ENCODE results near the gene CRY2. TPM values are rescaled to one million over a fixed set of nuclear protein-coding genes. Genes with fewer than 3 reads are reported as not detected.
A peak's percentile ranks its signal among the peaks of the same experiment; 100 is the strongest.
"Not testable (repeated sequence)": the region's sequence is repeated elsewhere in the genome, so short reads cannot be mapped to it uniquely, and the experiment has no call there.

Gene CRY2
- total RNA-seq, 5 donors from 2014 or later (not counting 1 experiment from before 2014, with no cell fraction given): 54.0 to 198 (median 63.5) TPM

GRCh38 chr11:45833761-45834160 is 13.5 kb upstream of the CRY2 start:
- H3K4me3 Mint-ChIP-seq: peak overlapping the region in 1 of 3 donors; percentile 46

GRCh38 chr11:45834298-45834756 is 12.9 kb upstream of the CRY2 start:
- ChIA-PET CTCF (interaction anchor here (1.1 to 1.8 kb wide), 2 partner anchors 9 kb away, joined by 5 to 6 read pairs; no protein-coding TSS in a partner anchor), POLR2A (interaction anchor here in 1 of 2 donors (0.7 to 0.9 kb wide), 2 partner anchors 10 to 16 kb away, joined by 4 to 10 read pairs; no protein-coding TSS in a partner anchor)
- Mint-ChIP-seq H3K4me1 (peaks cover 11 to 14% (median 12%) of the 10 kb centered on the region in 3 donors), H3K4me3 (peak overlapping the region in 1 of 3 donors; percentile 46), H3K36me3 (no peaks in the 10 kb centered on the region), H3K27me3 (no peaks in the 10 kb centered on the region), H3K9me3 (no peaks in the 10 kb centered on the region), H3K27ac (peak overlapping the region in 1 of 2 donors; percentile 57)
- Histone ChIP-seq H3K4me3 (ENCODE audit: control insufficient read depth in 1 of 2, extremely low read depth in 1 of 2, low read length in 1 of 2) (no peak overlapping the region), H3K27me3 (replicated peaks in 1 of 2; ENCODE audit: control insufficient read depth in 2 of 2, extremely low read depth in 1 of 2, insufficient read depth in 2 of 2, low read length in 1 of 2) (peaks cover 0 to 7% of the 10 kb centered on the region in 2 experiments), H3K36me3 (ENCODE audit: control insufficient read depth in 2 of 2, extremely low read depth in 1 of 2, insufficient read depth in 1 of 2, low read length in 1 of 2) (no peaks in the 10 kb centered on the region), H3K9me3 (no peaks in the 10 kb centered on the region), H3K4me1 (ENCODE audit: control insufficient read depth in 1 of 2, extremely low read depth in 1 of 2, insufficient read depth in 2 of 2, low read length in 2 of 2) (peaks cover 0 to 14% of the 10 kb centered on the region in 2 experiments), H3K27ac (ENCODE audit: low read length) (no peak overlapping the region)
- ATAC-seq (replicated peaks in 1 of 4) (peak; percentile 44 to 65 (median 47)), DNase-seq (no peak)
- 0% methylated on average over 1 of the region's 4 CpGs for WGBS (ENCODE audit: insufficient coverage)

More at GRCh38 chr11:45833761-45834160, 13.5 kb upstream of the CRY2 start:
- H3K9me3 ChIP-seq: no peaks in the 10 kb centered on the region
- H3K4me3 ChIP-seq (ENCODE audit: control insufficient read depth in 1 of 2, extremely low read depth in 1 of 2, low read length in 1 of 2): no peak overlapping the region
- peaks cover 11 to 14% (median 12%) of the 10 kb centered on the region in 3 donors for H3K4me1 Mint-ChIP-seq
- no peaks in the 10 kb centered on the region for H3K27me3 Mint-ChIP-seq
- no peaks in the 10 kb centered on the region for H3K36me3 Mint-ChIP-seq
- no peak overlapping the region for H3K27ac ChIP-seq (ENCODE audit: low read length)
- peak overlapping the region in 1 of 2 donors; percentile 57 for H3K27ac Mint-ChIP-seq
- CTCF ChIA-PET: interaction anchor here in 1 of 2 donors (1.8 kb wide), 1 partner anchor 9 kb away, joined by 6 read pairs; no protein-coding TSS in a partner anchor
- peaks cover 0 to 14% of the 10 kb centered on the region in 2 experiments for H3K4me1 ChIP-seq (ENCODE audit: control insufficient read depth in 1 of 2, extremely low read depth in 1 of 2, insufficient read depth in 2 of 2, low read length in 2 of 2)
- ATAC-seq (replicated peaks in 1 of 4) (no peak), DNase-seq (no peak)
- no peaks in the 10 kb centered on the region for H3K9me3 Mint-ChIP-seq
- H3K36me3 ChIP-seq (ENCODE audit: control insufficient read depth in 2 of 2, extremely low read depth in 1 of 2, insufficient read depth in 1 of 2, low read length in 1 of 2): no peaks in the 10 kb centered on the region
- peaks cover 0 to 7% of the 10 kb centered on the region in 2 experiments for H3K27me3 ChIP-seq (replicated peaks in 1 of 2; ENCODE audit: control insufficient read depth in 2 of 2, extremely low read depth in 1 of 2, insufficient read depth in 2 of 2, low read length in 1 of 2)
- WGBS (ENCODE audit: insufficient coverage): 70% methylated on average over 3 of the region's 3 CpGs
- POLR2A ChIA-PET: no interaction called here

DNA sequence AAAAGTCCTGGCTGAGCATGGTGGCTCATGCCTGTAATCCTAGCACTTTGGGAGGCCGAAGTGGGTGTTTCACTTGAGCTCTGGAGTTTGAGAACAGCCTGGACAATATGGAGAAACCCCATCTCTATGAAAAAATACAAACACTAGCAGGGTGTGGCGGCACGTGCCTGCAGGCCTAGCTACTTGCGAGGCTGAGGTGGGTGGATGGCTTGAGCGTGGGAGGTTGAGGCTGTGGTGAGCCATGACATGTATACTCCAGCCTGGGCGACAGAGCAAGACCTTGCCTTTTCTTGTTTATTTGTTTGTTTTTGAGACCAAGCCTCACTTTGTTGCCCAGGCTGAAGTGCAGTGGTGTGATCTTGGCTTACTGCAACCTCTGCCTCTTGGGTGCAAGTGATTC is 8.1 kb upstream of the CRY2 start:
- H3K27ac ChIP-seq (ENCODE audit: low read length): no peak overlapping the region
- H3K36me3 Mint-ChIP-seq: no peaks in the 10 kb centered on the region
- no peaks in the 10 kb centered on the region for H3K36me3 ChIP-seq (ENCODE audit: control insufficient read depth in 2 of 2, extremely low read depth in 1 of 2, insufficient read depth in 1 of 2, low read length in 1 of 2)
- peaks cover 16 to 19% (median 17%) of the 10 kb centered on the region in 3 donors for H3K4me1 Mint-ChIP-seq
- ChIA-PET POLR2A (no interaction called here), CTCF (no interaction called here)
- no peak overlapping the region for H3K4me3 Mint-ChIP-seq
- no peaks in the 10 kb centered on the region for H3K9me3 ChIP-seq
- DNase-seq (no peak), ATAC-seq (replicated peaks in 1 of 4) (no peak)
- no peaks in the 10 kb centered on the region for H3K27me3 ChIP-seq (replicated peaks in 1 of 2; ENCODE audit: control insufficient read depth in 2 of 2, extremely low read depth in 1 of 2, insufficient read depth in 2 of 2, low read length in 1 of 2)
- WGBS (ENCODE audit: insufficient coverage): 78% methylated on average over 4 of the region's 6 CpGs
- peaks cover 0 to 3% of the 10 kb centered on the region in 2 donors for H3K27me3 Mint-ChIP-seq
- H3K4me1 ChIP-seq (ENCODE audit: control insufficient read depth in 1 of 2, extremely low read depth in 1 of 2, insufficient read depth in 2 of 2, low read length in 2 of 2): peaks cover 2 to 14% of the 10 kb centered on the region in 2 experiments
- no peak overlapping the region for H3K27ac Mint-ChIP-seq
- H3K9me3 Mint-ChIP-seq: no peaks in the 10 kb centered on the region
- no peak overlapping the region for H3K4me3 ChIP-seq (ENCODE audit: control insufficient read depth in 1 of 2, extremely low read depth in 1 of 2, low read length in 1 of 2)

DNA sequence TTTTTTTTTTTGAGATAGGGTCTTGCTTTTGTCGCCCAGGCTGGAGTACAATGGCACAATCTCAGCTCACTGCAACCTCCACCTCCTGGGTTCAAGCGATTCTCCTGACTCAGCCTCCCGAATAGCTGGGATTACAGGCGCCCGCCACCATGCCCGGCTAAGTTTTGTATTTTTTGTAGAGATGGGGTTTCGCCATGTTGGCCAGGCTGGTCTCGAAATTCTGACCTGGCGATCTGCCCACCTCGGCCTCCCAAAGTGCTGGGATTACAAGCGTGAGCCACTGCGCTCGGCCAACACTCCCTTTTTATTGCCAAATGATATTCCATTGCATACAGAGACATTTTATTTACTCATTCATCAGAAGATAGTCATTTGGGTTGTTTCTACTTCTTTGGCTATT is 7.0 kb upstream of the CRY2 start:
- H3K4me1 Mint-ChIP-seq: peaks cover 12 to 14% (median 13%) of the 10 kb centered on the region in 3 donors
- DNase-seq; H3K9me3 Mint-ChIP-seq; H3K4me3 Mint-ChIP-seq; H3K27me3 Mint-ChIP-seq; H3K36me3 ChIP-seq (ENCODE audit: control insufficient read depth in 2 of 2, extremely low read depth in 1 of 2, insufficient read depth in 1 of 2, low read length in 1 of 2); H3K27ac Mint-ChIP-seq; H3K4me1 ChIP-seq (ENCODE audit: control insufficient read depth in 1 of 2, extremely low read depth in 1 of 2, insufficient read depth in 2 of 2, low read length in 2 of 2); H3K36me3 Mint-ChIP-seq; CTCF ChIA-PET; H3K27me3 ChIP-seq (replicated peaks in 1 of 2; ENCODE audit: control insufficient read depth in 2 of 2, extremely low read depth in 1 of 2, insufficient read depth in 2 of 2, low read length in 1 of 2); H3K27ac ChIP-seq (ENCODE audit: low read length); ATAC-seq (replicated peaks in 1 of 4); H3K4me3 ChIP-seq (ENCODE audit: control insufficient read depth in 1 of 2, extremely low read depth in 1 of 2, low read length in 1 of 2); H3K9me3 ChIP-seq: not testable (repeated sequence)
- POLR2A ChIA-PET: interaction anchor here in 1 of 2 donors (0.6 kb wide), 1 partner anchor 11 kb away, joined by 6 read pairs; no protein-coding TSS in a partner anchor
- WGBS (ENCODE audit: insufficient coverage): no CpG with 5 or more reads among the region's 13 CpGs

DNA sequence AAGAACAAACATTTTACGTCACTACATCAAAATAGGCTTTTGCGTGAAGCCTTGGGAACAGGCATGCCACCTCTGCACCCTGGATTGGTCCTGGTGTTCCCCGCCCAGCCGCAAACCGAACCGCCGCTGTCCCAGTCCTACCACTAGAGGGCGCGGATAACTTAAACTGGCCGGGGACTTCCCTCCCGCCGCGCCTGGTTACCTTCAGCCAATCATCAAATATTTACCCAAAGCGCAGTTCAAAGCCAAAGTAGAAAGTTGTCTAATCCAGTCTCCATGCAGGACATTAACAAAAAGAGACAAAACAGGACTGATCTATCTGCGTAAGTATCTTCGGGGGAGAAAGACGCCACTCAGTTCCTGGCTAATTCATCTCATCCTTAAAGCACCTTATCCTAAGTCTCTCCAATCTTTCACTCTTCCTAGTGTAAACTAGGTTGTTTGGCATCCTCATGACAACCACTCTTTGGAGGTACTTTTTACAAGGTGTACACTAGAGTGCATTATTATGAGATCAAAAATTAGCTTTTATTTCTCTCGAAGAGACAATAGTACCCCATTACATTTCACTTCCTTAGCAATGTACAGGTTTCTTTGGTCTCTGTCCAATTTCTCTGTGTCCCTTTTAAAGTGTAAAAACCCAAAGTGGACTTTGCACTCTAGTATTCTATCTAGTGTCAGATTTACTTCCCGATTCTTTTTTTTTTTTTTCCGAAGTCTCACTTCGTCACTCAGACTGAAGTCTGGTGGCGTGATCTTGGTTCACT is 3.9 kb upstream of the CRY2 start:
- DNase-seq (peak; percentile 70 to 96 (median 88)), ATAC-seq (replicated peaks in 1 of 4) (peak; percentile 24 to 49 (median 35))
- Mint-ChIP-seq H3K4me1 (peaks cover 30 to 36% (median 33%) of the 10 kb centered on the region in 3 donors), H3K27ac (peak overlapping the region; percentile 55 to 77), H3K4me3 (peak overlapping the region in 2 of 3 donors; percentile 3 to 25), H3K36me3 (no peaks in the 10 kb centered on the region), H3K27me3 (peaks cover 0 to 3% of the 10 kb centered on the region in 2 donors), H3K9me3 (no peaks in the 10 kb centered on the region)
- Histone ChIP-seq H3K4me3 (ENCODE audit: control insufficient read depth in 1 of 2, extremely low read depth in 1 of 2, low read length in 1 of 2) (no peak overlapping the region), H3K27me3 (replicated peaks in 1 of 2; ENCODE audit: control insufficient read depth in 2 of 2, extremely low read depth in 1 of 2, insufficient read depth in 2 of 2, low read length in 1 of 2) (no peaks in the 10 kb centered on the region), H3K4me1 (ENCODE audit: control insufficient read depth in 1 of 2, extremely low read depth in 1 of 2, insufficient read depth in 2 of 2, low read length in 2 of 2) (peaks cover 7 to 26% of the 10 kb centered on the region in 2 experiments), H3K36me3 (ENCODE audit: control insufficient read depth in 2 of 2, extremely low read depth in 1 of 2, insufficient read depth in 1 of 2, low read length in 1 of 2) (no peaks in the 10 kb centered on the region), H3K27ac (ENCODE audit: low read length) (peak overlapping the region; percentile 84), H3K9me3 (no peaks in the 10 kb centered on the region)
- CTCF ChIA-PET: interaction anchor here (0.6 to 1.9 kb wide), 10 partner anchors 8 to 1953 kb away, joined by 3 to 17 read pairs (median 6); partner anchors contain the start of gene SLC35C1 (in 1 of the 2)
- WGBS (ENCODE audit: insufficient coverage): 18% methylated on average over 21 of the region's 22 CpGs
- POLR2A ChIA-PET: interaction anchor here in 1 of 2 donors (0.7 kb wide), 2 partner anchors 163 to 1672 kb away, joined by 3 read pairs; no protein-coding TSS in a partner anchor

GRCh38 chr11:45844822-45845578 is 2.3 kb upstream of the CRY2 start:
- Mint-ChIP-seq H3K36me3 (peaks cover 6% of the 10 kb centered on the region), H3K4me1 (peaks cover 41 to 49% (median 46%) of the 10 kb centered on the region in 3 donors), H3K9me3 (no peaks in the 10 kb centered on the region), H3K27me3 (peaks cover 0 to 3% of the 10 kb centered on the region in 2 donors), H3K4me3 (no peak overlapping the region), H3K27ac (no peak overlapping the region)
- no peak overlapping the region for H3K4me3 ChIP-seq (ENCODE audit: control insufficient read depth in 1 of 2, extremely low read depth in 1 of 2, low read length in 1 of 2)
- no peak overlapping the region for H3K27ac ChIP-seq (ENCODE audit: low read length)
- H3K9me3 ChIP-seq: no peaks in the 10 kb centered on the region
- DNase-seq (peak in 1 of 35 experiments; percentile 22), ATAC-seq (replicated peaks in 1 of 4) (no peak)
- H3K27me3 ChIP-seq (replicated peaks in 1 of 2; ENCODE audit: control insufficient read depth in 2 of 2, extremely low read depth in 1 of 2, insufficient read depth in 2 of 2, low read length in 1 of 2): no peaks in the 10 kb centered on the region
- ChIA-PET POLR2A (interaction anchor here (0.6 to 1.1 kb wide), 3 partner anchors 10 to 737 kb away, joined by 4 to 9 read pairs (median 4); no protein-coding TSS in a partner anchor), CTCF (interaction anchor here in 1 of 2 donors (0.6 to 1.5 kb wide), 2 partner anchors 161 to 535 kb away, joined by 3 to 4 read pairs; no protein-coding TSS in a partner anchor)
- 67% methylated on average over 1 of the region's 3 CpGs for WGBS (ENCODE audit: insufficient coverage)
- peaks cover 15 to 41% of the 10 kb centered on the region in 2 experiments for H3K4me1 ChIP-seq (ENCODE audit: control insufficient read depth in 1 of 2, extremely low read depth in 1 of 2, insufficient read depth in 2 of 2, low read length in 2 of 2)
- H3K36me3 ChIP-seq (ENCODE audit: control insufficient read depth in 2 of 2, extremely low read depth in 1 of 2, insufficient read depth in 1 of 2, low read length in 1 of 2): no peaks in the 10 kb centered on the region

Measured in T-cell (primary cell).